K562 (cell line): ENCODE data around the gene ITGA2B. TPM values are rescaled to one million over a fixed set of nuclear protein-coding genes. Genes with fewer than 3 reads are reported as not detected.

Experiments used
- ELF1 ChIP-seq: fragments of 200-800 bp; sonication (Bioruptor generic); IDR thresholded peaks from 2 replicates; pipeline ENCODE4 v1.6.1; 2016; ENCODE audit warnings: missing genetic modification characterization, missing compliant biosample characterization
- ESRRB ChIP-seq: fragments of 250-450 bp; sonication (Bioruptor Pico); IDR thresholded peaks from 2 replicates; pipeline ENCODE4 v1.5.0; 2020; ENCODE audit warnings: mild to moderate bottlenecking, moderate library complexity, borderline replicate concordance
- LCOR ChIP-seq: sonication (generic); formaldehyde crosslinking; IDR thresholded peaks from 2 replicates; pipeline ENCODE4 v1.8.0; 2022; ENCODE audit warnings: mild to moderate bottlenecking, missing genetic modification reagents
- SIN3B ChIP-seq: fragments of 450-650 bp; IDR thresholded peaks from 2 replicates; pipeline ENCODE4 v1.6.1; 2017; ENCODE audit warnings: low read depth, mild to moderate bottlenecking, moderate library complexity
- SMARCA5 ChIP-seq: fragments of 450-650 bp; IDR thresholded peaks from 2 replicates; pipeline ENCODE4 v1.6.1; 2016
- TAF1 ChIP-seq: IDR thresholded peaks from 2 replicates; pipeline ENCODE4 v1.6.1; 2011; ENCODE audit warnings: mild to moderate bottlenecking, low read length, moderate library complexity; ENCODE audit not compliant: insufficient read depth, control insufficient read depth, severe bottlenecking; ENCODE audit errors: extremely low read depth
- TFAM ChIP-seq: fragments of 250-450 bp; sonication (Bioruptor Pico); conservative IDR thresholded peaks from 2 replicates; pipeline ENCODE4 v1.5.0; 2021; ENCODE audit warnings: mild to moderate bottlenecking, moderate library complexity
- TRIM24 ChIP-seq, 2 experiments: fragments of 450-650 bp; IDR thresholded peaks; 2 replicates each; pipeline ENCODE4 v1.6.1; 2016
- ZNF644 ChIP-seq: fragments of 200-800 bp; sonication (Bioruptor generic); IDR thresholded peaks from 2 replicates; pipeline ENCODE4 v1.6.1; 2016; ENCODE audit warnings: low read depth, missing genetic modification characterization, missing compliant biosample characterization
- polyA plus RNA-seq, 8 experiments: library from polyadenylated mRNA; depleted of rRNA in 4 of 8; stranded (reverse) in 5 of 8; unstranded in 3 of 8; fragments of >200 nt; fragmentation: Nextera tagmentation in 2 of 8; fragmentation: Illumina TruSeq in 1 of 8; extraction: Ambion mirVana in 2 of 8; extraction: Trizol in 1 of 8; gene quantifications; 2 replicates each; pipeline versions ENCODE4 v1.2.1 to v1.2.3, GENCODE V29; 2011 to 2014; ENCODE audit warnings: inconsistent platforms in 1 of 8, missing spikeins in 1 of 8
- total RNA-seq, 7 experiments: library from RNA; depleted of rRNA in 6 of 7; stranded (reverse); fragments of >200 nt in 6 of 7; fragmentation: Illumina TruSeq in 2 of 7; extraction: Trizol in 2 of 7; gene quantifications; 2 replicates each; pipeline versions ENCODE4 v1.2.1 to v1.2.3, GENCODE V29; 2011 to 2021; ENCODE audit warnings: low replicate concordance in 1 of 7
- TF ChIP-seq, protein P1 (sequence below), 2 experiments: IDR thresholded peaks; 2 replicates each; pipeline ENCODE4 v1.6.1; 2011; ENCODE audit warnings: borderline replicate concordance in 1 of 2, control low read depth in 1 of 2, low read depth in 1 of 2, low read length in 1 of 2, mild to moderate bottlenecking in 1 of 2, mixed read lengths in 1 of 2, moderate library complexity in 1 of 2; ENCODE audit not compliant: insufficient read depth in 1 of 2, insufficient read length in 1 of 2, poor library complexity in 1 of 2, severe bottlenecking in 1 of 2; ENCODE audit errors: extremely low read depth in 1 of 2
- TF ChIP-seq, protein P2 (sequence below): fragments of 450-650 bp; IDR thresholded peaks from 2 replicates; pipeline ENCODE4 v1.6.1; 2016; ENCODE audit warnings: mild to moderate bottlenecking, moderate library complexity
- TF ChIP-seq, protein P3 (sequence below): sonication (generic); formaldehyde crosslinking; IDR thresholded peaks from 2 replicates; pipeline ENCODE4 v1.4.0; 2020; ENCODE audit warnings: mild to moderate bottlenecking, missing genetic modification reagents

The ITGA2B gene
- total and polyA plus RNA-seq, 9 of the 15 experiments (the other 6 are each of a cell fraction or from before 2014, with no cell fraction given): 1.1 to 26.4 (median 5.6) TPM

DNA sequence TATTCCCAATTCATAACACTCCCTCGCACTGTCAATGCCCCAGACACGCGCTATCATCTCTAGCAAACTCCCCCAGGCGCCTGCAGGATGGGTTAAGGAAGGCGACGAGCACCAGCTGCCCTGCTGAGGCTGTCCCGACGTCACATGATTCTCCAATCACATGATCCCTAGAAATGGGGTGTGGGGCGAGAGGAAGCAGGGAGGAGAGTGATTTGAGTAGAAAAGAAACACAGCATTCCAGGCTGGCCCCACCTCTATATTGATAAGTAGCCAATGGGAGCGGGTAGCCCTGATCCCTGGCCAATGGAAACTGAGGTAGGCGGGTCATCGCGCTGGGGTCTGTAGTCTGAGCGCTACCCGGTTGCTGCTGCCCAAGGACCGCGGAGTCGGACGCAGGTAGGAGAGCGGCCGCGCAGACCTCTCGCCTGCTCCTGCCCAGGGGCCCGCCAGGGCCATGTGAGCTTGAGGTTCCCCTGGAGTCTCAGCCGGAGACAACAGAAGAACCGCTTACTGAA lies 44.5 kb downstream of the ITGA2B start, which contains the start of gene GRN (continued):
- TF ChIP-seq ZNF644 (tag) (no peak), ELF1 (tag) (peak; percentile 38; the same call in 1 of the 2 replicates), TFAM (no peak), LCOR (CRISPR knock-in tag) (peak; percentile 80; the same call in 1 of the 2 replicates), SMARCA5 (no peak), ESRRB (CRISPR knock-in tag) (no peak), SIN3B (peak; percentile 91), TRIM24 (IDR thresholded peaks at IDR 0.05) (peak in 1 of 2 experiments; percentile 42; a peak in 2 of 4 replicates), TAF1 (peak; percentile 41)
- TF ChIP-seq, protein P1, sequence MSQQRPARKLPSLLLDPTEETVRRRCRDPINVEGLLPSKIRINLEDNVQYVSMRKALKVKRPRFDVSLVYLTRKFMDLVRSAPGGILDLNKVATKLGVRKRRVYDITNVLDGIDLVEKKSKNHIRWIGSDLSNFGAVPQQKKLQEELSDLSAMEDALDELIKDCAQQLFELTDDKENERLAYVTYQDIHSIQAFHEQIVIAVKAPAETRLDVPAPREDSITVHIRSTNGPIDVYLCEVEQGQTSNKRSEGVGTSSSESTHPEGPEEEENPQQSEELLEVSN (IDR thresholded peaks at IDR 0.05; ENCODE audit: borderline replicate concordance in 1 of 2, extremely low read depth in 1 of 2, insufficient read depth in 1 of 2, insufficient read length in 1 of 2, low read depth in 1 of 2, low read length in 1 of 2, poor library complexity in 1 of 2, severe bottlenecking in 1 of 2): peak; percentile 13 to 81
- TF ChIP-seq, protein P2, sequence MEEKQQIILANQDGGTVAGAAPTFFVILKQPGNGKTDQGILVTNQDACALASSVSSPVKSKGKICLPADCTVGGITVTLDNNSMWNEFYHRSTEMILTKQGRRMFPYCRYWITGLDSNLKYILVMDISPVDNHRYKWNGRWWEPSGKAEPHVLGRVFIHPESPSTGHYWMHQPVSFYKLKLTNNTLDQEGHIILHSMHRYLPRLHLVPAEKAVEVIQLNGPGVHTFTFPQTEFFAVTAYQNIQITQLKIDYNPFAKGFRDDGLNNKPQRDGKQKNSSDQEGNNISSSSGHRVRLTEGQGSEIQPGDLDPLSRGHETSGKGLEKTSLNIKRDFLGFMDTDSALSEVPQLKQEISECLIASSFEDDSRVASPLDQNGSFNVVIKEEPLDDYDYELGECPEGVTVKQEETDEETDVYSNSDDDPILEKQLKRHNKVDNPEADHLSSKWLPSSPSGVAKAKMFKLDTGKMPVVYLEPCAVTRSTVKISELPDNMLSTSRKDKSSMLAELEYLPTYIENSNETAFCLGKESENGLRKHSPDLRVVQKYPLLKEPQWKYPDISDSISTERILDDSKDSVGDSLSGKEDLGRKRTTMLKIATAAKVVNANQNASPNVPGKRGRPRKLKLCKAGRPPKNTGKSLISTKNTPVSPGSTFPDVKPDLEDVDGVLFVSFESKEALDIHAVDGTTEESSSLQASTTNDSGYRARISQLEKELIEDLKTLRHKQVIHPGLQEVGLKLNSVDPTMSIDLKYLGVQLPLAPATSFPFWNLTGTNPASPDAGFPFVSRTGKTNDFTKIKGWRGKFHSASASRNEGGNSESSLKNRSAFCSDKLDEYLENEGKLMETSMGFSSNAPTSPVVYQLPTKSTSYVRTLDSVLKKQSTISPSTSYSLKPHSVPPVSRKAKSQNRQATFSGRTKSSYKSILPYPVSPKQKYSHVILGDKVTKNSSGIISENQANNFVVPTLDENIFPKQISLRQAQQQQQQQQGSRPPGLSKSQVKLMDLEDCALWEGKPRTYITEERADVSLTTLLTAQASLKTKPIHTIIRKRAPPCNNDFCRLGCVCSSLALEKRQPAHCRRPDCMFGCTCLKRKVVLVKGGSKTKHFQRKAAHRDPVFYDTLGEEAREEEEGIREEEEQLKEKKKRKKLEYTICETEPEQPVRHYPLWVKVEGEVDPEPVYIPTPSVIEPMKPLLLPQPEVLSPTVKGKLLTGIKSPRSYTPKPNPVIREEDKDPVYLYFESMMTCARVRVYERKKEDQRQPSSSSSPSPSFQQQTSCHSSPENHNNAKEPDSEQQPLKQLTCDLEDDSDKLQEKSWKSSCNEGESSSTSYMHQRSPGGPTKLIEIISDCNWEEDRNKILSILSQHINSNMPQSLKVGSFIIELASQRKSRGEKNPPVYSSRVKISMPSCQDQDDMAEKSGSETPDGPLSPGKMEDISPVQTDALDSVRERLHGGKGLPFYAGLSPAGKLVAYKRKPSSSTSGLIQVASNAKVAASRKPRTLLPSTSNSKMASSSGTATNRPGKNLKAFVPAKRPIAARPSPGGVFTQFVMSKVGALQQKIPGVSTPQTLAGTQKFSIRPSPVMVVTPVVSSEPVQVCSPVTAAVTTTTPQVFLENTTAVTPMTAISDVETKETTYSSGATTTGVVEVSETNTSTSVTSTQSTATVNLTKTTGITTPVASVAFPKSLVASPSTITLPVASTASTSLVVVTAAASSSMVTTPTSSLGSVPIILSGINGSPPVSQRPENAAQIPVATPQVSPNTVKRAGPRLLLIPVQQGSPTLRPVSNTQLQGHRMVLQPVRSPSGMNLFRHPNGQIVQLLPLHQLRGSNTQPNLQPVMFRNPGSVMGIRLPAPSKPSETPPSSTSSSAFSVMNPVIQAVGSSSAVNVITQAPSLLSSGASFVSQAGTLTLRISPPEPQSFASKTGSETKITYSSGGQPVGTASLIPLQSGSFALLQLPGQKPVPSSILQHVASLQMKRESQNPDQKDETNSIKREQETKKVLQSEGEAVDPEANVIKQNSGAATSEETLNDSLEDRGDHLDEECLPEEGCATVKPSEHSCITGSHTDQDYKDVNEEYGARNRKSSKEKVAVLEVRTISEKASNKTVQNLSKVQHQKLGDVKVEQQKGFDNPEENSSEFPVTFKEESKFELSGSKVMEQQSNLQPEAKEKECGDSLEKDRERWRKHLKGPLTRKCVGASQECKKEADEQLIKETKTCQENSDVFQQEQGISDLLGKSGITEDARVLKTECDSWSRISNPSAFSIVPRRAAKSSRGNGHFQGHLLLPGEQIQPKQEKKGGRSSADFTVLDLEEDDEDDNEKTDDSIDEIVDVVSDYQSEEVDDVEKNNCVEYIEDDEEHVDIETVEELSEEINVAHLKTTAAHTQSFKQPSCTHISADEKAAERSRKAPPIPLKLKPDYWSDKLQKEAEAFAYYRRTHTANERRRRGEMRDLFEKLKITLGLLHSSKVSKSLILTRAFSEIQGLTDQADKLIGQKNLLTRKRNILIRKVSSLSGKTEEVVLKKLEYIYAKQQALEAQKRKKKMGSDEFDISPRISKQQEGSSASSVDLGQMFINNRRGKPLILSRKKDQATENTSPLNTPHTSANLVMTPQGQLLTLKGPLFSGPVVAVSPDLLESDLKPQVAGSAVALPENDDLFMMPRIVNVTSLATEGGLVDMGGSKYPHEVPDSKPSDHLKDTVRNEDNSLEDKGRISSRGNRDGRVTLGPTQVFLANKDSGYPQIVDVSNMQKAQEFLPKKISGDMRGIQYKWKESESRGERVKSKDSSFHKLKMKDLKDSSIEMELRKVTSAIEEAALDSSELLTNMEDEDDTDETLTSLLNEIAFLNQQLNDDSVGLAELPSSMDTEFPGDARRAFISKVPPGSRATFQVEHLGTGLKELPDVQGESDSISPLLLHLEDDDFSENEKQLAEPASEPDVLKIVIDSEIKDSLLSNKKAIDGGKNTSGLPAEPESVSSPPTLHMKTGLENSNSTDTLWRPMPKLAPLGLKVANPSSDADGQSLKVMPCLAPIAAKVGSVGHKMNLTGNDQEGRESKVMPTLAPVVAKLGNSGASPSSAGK: peak; percentile 97
- TF ChIP-seq, protein P3, sequence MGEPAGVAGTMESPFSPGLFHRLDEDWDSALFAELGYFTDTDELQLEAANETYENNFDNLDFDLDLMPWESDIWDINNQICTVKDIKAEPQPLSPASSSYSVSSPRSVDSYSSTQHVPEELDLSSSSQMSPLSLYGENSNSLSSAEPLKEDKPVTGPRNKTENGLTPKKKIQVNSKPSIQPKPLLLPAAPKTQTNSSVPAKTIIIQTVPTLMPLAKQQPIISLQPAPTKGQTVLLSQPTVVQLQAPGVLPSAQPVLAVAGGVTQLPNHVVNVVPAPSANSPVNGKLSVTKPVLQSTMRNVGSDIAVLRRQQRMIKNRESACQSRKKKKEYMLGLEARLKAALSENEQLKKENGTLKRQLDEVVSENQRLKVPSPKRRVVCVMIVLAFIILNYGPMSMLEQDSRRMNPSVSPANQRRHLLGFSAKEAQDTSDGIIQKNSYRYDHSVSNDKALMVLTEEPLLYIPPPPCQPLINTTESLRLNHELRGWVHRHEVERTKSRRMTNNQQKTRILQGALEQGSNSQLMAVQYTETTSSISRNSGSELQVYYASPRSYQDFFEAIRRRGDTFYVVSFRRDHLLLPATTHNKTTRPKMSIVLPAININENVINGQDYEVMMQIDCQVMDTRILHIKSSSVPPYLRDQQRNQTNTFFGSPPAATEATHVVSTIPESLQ (CRISPR knock-in tag): 0 out of 2 replicates have a peak, but pooled peaks have one; percentile 32
